HL-60/S4 treated with phorbol 12-myristate 13-acetate at 8.2 ng/mL for 4 days and 3 days (cell line): ENCODE results near the gene PXMP4.
"Not testable (repeated sequence)": the region's sequence is repeated elsewhere in the genome, so short reads cannot be mapped to it uniquely, and the experiment has no call there.

Experiments
- in situ Hi-C: fragments of 300-500 bp; cut with MboI; formaldehyde crosslinking; loops from 2 replicates; pipeline ENCODE4 v1.15.0; 2022; ENCODE audit warnings: low sequenced_read_pairs

The PXMP4 gene

DNA sequence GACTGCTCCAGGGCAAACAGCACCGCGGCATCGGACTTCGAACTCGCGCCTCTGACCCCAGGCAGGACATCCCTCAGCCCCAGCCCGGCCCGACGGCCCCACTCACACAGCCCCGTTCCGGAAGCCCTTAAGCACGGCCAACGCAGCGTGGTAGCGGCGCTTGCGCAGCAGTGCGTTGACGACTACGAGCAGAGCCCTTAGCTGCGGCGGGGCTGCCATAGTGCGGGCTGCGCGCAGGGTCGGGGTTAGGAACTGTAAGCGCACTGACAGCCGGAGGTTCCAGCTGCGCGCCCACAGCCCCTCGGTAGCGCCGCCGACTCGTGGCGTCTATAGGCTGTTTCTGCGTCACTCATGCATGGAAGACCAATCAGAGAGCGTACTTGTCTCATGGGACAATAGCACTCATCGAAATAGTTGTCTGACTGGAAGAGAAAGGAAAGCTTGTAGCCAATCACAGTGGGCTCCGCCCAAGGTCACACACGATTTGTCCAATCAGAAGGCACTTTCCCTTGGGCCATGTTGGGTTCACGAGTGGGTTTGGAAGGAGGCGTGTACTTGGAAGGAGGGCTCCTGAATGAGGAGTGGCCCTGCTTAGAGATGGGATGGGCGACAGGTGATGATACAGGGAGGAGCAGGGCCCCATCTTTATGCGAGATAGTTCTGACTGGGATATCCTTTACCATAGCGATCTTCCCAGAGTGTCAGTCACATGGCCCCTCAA is at the start of gene PXMP4:
PXMP4 (minus strand) TSS at position 322 of the 721 bp plus-strand sequence; CDS start at position 219, 103 bp downstream.
- in situ Hi-C loops, result no loop called here

DNA sequence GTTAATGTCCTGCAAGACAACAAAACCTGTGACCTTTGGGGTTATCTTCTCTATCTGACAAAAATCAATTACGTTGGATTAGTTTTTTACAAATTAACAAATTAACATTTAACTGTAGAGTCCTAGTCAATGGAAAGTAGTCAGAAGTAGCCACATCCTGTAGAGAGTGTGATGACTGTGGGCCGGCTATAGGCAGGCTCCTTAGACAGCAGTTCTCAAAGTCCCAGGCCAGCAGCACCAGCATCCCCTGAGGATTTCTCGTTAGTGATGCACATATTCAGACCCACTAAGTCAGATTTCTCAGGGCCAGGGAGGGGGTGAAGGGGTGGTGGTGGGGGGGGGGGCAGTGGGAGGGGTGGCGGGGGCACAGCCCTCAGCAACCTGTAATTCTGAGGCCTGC is 48.9 kb upstream of the PXMP4 start:
- in situ Hi-C loops, result no loop called here

- in situ Hi-C loops, result no loop called here
These were observed 47.6 kb upstream of the PXMP4 start for GRCh38 chr20:33767777-33768138.

- in situ Hi-C loops, result no loop called here
These were observed 46.6 kb upstream of the PXMP4 start for GRCh38 chr20:33766686-33767085.

DNA sequence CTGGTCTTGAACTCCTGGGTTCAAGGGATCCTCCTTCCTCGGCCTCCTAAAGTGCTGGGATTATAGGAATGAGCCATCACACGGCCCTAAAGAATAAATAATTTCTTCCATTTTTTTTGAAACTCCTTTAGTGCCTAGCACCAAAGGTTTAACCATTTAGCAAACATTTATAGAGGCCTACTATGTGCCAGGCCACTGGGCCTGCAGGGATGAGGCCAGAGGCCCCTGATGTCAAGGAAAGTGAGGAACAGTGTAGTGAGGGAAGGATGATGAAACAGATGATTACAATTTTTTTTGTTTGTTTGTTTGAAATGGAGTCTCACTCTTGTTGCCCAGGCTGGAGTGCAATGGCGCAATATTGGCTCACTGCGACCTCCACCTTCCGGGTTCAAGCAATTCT is 45.5 kb upstream of the PXMP4 start:
- in situ Hi-C loops, result no loop called here

- in situ Hi-C loops, result no loop called here
These were observed 45.0 kb upstream of the PXMP4 start for GRCh38 chr20:33765099-33765498.

DNA sequence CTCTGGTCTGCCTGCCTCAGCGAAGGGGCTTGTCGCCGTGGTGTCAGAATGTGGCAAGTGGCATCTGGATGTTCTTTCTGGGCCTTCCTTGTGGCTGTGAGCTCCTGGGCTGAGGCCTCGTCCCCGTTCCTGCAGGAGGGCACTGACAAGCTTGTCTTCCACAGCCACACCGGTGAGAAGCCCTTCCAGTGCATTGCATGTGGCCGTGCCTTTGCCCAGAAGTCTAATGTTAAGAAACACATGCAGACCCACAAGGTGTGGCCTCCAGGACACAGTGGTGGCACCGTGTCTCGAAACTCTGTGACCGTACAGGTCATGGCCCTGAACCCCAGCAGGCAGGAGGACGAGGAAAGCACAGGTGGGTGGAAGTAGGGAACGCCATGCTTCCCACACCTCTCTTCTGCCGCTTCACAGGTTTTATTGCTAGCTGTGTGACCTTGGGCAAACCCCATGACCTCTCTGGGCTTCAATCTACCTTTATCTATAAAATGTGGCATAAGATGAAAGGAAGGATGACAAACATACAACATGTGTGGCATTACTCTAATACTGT is 41.7 kb upstream of the PXMP4 start:
- in situ Hi-C loops, result no loop called here

DNA sequence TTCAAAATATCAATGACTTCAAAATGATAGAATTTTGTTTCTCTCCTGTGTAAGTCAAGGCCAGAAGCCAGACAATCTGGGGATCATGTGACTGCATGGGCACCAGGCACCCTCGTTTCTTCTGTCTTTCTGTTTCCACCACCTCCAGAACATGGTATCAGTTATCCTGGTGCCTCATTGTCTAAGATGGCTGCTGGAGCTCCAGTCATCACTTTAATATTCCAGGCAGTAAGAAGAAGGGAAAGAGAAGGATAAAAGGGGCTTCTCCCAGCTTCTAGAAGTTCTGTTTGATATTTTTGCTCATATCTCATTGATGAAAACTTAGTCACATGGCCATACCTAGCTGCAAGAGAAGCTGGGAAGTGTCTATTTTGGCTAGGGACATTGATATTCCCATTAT is 37.3 kb upstream of the PXMP4 start:
- in situ Hi-C loops, result no loop called here

DNA sequence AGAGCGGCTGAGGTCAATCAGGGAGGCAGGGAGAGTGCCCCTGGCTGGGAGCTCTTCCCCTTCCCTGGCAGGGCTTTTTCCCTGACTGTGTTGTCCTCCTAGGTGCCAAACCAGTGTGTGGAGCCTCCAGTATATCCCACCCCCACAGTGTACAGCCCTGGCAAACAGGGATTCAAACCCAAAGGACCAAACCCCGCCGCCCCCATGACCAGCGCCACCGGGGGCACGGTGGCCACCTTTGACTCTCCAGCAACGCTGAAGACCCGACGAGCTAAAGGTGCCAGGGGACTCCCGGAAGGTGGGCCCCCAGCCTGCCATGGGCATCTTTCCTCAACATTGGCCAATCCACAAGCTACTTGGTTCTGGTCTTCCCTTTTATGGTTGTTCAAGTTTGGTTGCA is 36.9 kb upstream of the PXMP4 start:
- in situ Hi-C loops, result no loop called here

DNA sequence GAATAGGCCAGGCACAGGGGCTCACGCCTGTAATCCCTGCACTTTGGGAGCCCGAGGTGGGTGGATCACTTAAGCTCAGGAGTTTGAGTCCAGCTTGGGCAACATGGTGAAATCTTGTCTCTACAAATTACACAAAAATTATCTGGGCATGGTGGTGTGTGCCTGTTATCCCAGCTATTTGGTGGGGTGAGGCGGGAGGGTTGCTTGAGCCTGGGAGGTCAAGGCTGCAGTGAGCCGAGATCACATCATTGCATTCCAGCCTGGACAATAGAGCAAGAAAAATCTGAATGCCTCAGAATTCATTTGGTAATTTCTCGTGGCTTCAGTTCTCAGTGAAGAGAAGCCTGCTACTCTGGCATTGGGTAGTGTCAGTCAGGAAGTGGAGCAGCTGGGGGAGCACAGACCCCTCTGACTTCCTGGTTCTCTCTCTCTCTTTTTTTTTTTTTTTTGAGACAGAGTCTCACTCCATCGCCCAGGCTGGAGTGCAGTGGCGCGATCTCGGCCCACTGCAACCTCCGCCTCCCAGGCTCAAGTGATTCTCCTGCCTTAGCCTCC is 35.9 kb upstream of the PXMP4 start:
- in situ Hi-C loops, result not testable (repeated sequence)

- in situ Hi-C loops, result no loop called here
These were observed 33.7 kb upstream of the PXMP4 start for GRCh38 chr20:33753763-33754162.

DNA sequence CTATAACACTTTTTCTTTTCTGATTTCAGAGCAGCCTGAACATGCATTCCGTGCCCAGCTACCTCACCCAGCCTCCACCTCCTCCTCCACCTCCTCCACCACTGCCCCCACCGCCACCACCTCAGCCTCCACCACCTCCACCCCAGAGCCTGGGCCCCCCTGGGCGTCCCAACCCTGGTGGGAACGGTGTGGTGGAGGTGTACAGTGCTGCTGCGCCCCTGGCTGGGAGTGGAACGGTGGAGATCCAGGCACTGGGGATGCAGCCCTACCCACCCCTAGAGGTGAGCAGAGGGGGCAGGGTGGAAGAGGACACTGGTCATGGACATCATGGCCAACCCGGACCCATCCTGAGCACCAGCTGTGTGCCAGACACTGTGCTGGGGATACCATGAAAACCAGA is 33.0 kb upstream of the PXMP4 start:
- in situ Hi-C loops, result no loop called here

GRCh38 chr20:33751775-33752174 is 31.7 kb upstream of the PXMP4 start:
- in situ Hi-C loops, result no loop called here

DNA sequence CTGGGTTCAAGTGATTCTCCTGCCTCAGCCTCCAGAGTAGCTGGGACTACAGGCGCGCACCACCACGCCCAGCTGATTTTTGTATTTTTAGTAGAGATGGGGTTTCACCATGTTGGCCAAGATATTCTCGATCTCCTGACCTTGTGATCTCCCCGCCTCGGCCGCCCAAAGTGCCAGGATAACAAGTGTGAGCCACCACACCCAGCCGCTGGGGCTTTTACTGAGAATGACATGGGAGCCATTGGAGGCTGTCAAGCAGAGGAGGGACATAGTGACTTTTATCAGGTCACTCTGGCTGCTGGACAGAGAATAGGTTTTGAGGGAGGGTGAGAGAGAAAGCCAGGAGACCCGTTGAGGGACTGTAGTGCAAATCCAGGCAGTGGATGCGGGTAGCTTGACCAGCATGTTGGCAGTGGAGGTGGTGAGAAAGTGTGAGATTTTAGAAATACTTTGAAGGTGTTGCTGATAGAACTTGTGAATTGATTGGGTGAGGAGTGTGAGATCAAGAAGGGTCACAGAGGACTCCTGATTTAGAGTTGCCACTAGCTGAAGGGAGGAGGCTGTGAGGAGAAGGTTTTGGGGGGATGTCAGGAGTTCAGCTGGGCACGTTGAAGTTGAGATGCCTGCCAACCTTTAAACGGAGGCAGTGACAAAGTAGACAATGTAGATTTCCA is 26.4 kb upstream of the PXMP4 start:
- in situ Hi-C loops, result no loop called here

GRCh38 chr20:33744773-33745385 is 24.8 kb upstream of the PXMP4 start:
- in situ Hi-C loops, result no loop called here

- in situ Hi-C loops, result no loop called here
These were observed 24.1 kb upstream of the PXMP4 start for GRCh38 chr20:33744181-33744580.

DNA sequence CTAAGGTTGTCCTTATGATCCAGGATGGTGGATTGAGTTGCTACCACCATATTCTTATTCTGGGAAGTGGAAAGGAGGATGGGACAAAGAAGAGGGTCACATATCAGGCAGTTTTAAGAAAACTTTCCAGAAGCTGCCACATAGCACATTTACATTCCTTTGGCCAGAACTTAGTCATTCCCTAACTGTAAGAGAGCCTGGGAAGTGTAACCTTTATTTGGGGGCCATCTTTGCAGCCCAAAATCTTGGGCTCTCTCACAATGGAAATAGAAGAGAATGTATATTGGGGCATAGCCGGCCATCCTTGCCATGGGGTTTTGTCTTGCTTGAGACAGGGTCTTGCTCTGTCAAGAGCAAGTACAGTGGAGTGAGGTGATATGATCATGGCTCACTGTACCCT is 20.1 kb upstream of the PXMP4 start:
- in situ Hi-C loops, result no loop called here

DNA sequence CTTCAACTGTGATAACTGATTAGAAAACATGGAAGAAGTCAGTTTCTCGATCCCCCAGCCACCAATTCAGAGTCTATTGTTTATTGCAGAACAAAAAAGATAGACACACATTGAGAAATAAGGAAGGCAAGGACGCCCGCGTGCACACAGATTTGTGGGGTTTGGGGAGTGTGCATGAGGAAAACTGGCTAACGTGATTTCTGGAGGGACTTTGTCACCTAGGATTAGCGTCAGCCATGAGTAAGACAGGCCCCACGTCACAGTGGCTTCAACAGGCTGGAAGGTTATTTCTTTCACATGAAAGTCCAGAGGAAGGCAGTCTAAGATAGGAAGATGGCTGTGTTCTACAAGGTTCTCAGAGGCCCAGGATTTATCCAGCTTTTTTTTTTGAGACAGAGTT is 19.4 kb upstream of the PXMP4 start:
- in situ Hi-C loops, result no loop called here

DNA sequence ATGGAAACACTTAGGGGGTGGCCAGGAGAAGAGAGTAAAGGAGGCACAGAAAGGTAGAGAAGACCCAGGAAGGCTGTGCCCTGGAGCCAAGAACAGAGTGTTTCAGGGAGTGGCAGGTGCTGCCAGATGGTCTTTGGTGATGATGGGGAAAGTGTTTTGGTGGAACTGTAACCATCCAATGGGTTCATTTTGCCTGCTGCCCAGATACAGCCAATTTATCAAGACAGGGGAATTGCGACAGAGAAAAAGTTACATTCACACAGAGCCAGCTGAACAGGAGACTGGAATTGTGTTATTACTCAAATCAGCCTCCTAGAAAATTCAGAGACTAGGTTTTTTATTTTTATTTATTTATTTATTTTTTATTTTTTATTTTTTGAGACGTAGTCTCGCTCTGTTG is 16.9 kb upstream of the PXMP4 start:
- in situ Hi-C loops, result no loop called here

GRCh38 chr20:33733654-33734576 is 13.8 kb upstream of the PXMP4 start:
- in situ Hi-C loops, result no loop called here
